Calu3 (cell line): ENCODE results near the gene CEPT1. TPM values are rescaled to one million over a fixed set of nuclear protein-coding genes. Genes with fewer than 3 reads are reported as not detected.
A peak's percentile ranks its signal among the peaks of the same experiment; 100 is the strongest.

Experiments used
- BruUV-seq: library from RNA; stranded (reverse); fragments of 400-500 nt; replicated peaks from 2 replicates; lab custom pipeline; 2021; lab: Mats Ljungman, UMichigan
- CTCF ChIA-PET: fragments of 300-600 bp; sonication (Branson Sonifier 250); formaldehyde crosslinking; loops from one replicate; lab custom pipeline; 2022; ENCODE audit warnings: antibody characterized with exemption; lab: Charles Lee
- DNase-seq: peaks from one replicate; pipeline ENCODE4 v3.0.0; 2022
- H3K27ac Mint-ChIP-seq: one replicate; pipeline ENCODE4 v1.8.0; 2022; ENCODE audit warnings: mixed read lengths; ENCODE audit not compliant: unreplicated experiment
- H3K27me3 Mint-ChIP-seq: one replicate; pipeline ENCODE4 v1.8.0; 2022; ENCODE audit warnings: mixed read lengths; ENCODE audit not compliant: unreplicated experiment
- H3K36me3 Mint-ChIP-seq: one replicate; pipeline ENCODE4 v1.8.0; 2022; ENCODE audit warnings: mild to moderate bottlenecking, moderate library complexity, mixed read lengths; ENCODE audit not compliant: insufficient read depth, unreplicated experiment
- H3K4me1 Mint-ChIP-seq: one replicate; pipeline ENCODE4 v1.8.0; 2022; ENCODE audit warnings: mild to moderate bottlenecking, low read depth, mixed read lengths; ENCODE audit not compliant: unreplicated experiment
- H3K4me3 Mint-ChIP-seq: one replicate; pipeline ENCODE4 v1.8.0; 2022; ENCODE audit warnings: mild to moderate bottlenecking, low read depth, moderate library complexity, mixed read lengths; ENCODE audit not compliant: unreplicated experiment
- H3K9me3 Mint-ChIP-seq: one replicate; pipeline ENCODE4 v1.8.0; 2022; ENCODE audit warnings: low read depth, mixed read lengths; ENCODE audit not compliant: unreplicated experiment
- intact Hi-C: fragments of 100-400 bp; cut with micrococcal nuclease; formaldehyde crosslinking; loops from one replicate; pipeline ENCODE4 v1.10.0; 2022; ENCODE audit not compliant: unreplicated experiment
- total RNA-seq: library from RNA; stranded (reverse); gene quantifications from 2 replicates; pipeline ENCODE4 v1.2.3, GENCODE V29; 2022
- TF ChIP-seq, protein P1 (sequence below): fragments of 200-600 bp; IDR thresholded peaks from one replicate; pipeline ENCODE4 v1.8.0; 2022; ENCODE audit warnings: antibody characterized with exemption; ENCODE audit not compliant: unreplicated experiment

The CEPT1 gene
- total RNA-seq, 1 experiment from 2014 or later, result 24.7 TPM

DNA sequence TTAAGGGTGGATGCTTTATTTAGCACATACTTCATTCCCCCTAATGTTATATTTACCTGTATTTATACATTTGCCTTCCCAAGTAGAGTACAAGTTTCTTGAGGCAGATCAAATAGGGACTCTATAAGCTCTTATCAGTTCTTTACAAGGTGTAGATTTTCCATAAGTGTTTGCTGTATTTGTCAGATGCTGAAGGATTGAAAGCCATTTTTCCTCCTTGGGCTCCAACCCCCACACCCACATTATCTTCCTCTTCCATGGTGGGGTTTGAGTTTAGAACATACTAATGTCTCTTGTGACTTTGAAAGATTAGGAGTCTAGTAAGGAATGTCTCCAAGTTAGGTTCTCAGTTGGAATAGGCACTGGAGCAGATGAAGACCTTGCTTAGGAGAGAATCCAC is 85.1 kb downstream of the CEPT1 start:
- no peaks in the 10 kb centered on the region for H3K9me3 Mint-ChIP-seq
- DNase-seq, result no peak
- no peaks in the 10 kb centered on the region for H3K36me3 Mint-ChIP-seq
- CTCF ChIA-PET, result no interaction called here
- H3K27me3 Mint-ChIP-seq, result no peaks in the 10 kb centered on the region
- no peak overlapping the region for H3K4me3 Mint-ChIP-seq
- intact Hi-C loops, result no loop called here
- TF ChIP-seq, protein P1, sequence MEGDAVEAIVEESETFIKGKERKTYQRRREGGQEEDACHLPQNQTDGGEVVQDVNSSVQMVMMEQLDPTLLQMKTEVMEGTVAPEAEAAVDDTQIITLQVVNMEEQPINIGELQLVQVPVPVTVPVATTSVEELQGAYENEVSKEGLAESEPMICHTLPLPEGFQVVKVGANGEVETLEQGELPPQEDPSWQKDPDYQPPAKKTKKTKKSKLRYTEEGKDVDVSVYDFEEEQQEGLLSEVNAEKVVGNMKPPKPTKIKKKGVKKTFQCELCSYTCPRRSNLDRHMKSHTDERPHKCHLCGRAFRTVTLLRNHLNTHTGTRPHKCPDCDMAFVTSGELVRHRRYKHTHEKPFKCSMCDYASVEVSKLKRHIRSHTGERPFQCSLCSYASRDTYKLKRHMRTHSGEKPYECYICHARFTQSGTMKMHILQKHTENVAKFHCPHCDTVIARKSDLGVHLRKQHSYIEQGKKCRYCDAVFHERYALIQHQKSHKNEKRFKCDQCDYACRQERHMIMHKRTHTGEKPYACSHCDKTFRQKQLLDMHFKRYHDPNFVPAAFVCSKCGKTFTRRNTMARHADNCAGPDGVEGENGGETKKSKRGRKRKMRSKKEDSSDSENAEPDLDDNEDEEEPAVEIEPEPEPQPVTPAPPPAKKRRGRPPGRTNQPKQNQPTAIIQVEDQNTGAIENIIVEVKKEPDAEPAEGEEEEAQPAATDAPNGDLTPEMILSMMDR, result no peak
- no TSS peak for BruUV-seq
- peaks cover 44% of the 10 kb centered on the region for H3K4me1 Mint-ChIP-seq
- H3K27ac Mint-ChIP-seq, result no peak overlapping the region

GRCh38 chr1:111225717-111226400 is 85.8 kb downstream of the CEPT1 start:
- intact Hi-C loops, result no loop called here
- Mint-ChIP-seq H3K36me3 (no peaks in the 10 kb centered on the region), H3K4me1 (peaks cover 46% of the 10 kb centered on the region), H3K27me3 (no peaks in the 10 kb centered on the region), H3K4me3 (no peak overlapping the region), H3K27ac (no peak overlapping the region), H3K9me3 (no peaks in the 10 kb centered on the region)
- no TSS peak for BruUV-seq
- CTCF ChIA-PET, result interaction anchor here (0.8 kb wide), 1 partner anchor 160 kb away, joined by 4 read pairs; no protein-coding TSS in a partner anchor
- no peak for DNase-seq
- TF ChIP-seq, protein P1, result no peak

- CTCF ChIA-PET, result no interaction called here
- no TSS peak for BruUV-seq
- H3K4me1 Mint-ChIP-seq, result peaks cover 34% of the 10 kb centered on the region
- TF ChIP-seq, protein P1, result no peak
- no peak for DNase-seq
- no peaks in the 10 kb centered on the region for H3K9me3 Mint-ChIP-seq
- no peak within 1 kb of the TSS for H3K27ac Mint-ChIP-seq
- no peaks in the 10 kb centered on the region for H3K27me3 Mint-ChIP-seq
- H3K4me3 Mint-ChIP-seq, result no peak within 1 kb of the TSS
- H3K36me3 Mint-ChIP-seq, result no peaks in the 10 kb centered on the region
- intact Hi-C loops, result no loop called here
Measured at GRCh38 chr1:111227434-111227833, 87.4 kb downstream of the CEPT1 start, which contains the start of gene CHI3L2. CHI3L2 (plus strand) TSS chr1:111227713; CDS start chr1:111227730, 17 bp downstream.

DNA sequence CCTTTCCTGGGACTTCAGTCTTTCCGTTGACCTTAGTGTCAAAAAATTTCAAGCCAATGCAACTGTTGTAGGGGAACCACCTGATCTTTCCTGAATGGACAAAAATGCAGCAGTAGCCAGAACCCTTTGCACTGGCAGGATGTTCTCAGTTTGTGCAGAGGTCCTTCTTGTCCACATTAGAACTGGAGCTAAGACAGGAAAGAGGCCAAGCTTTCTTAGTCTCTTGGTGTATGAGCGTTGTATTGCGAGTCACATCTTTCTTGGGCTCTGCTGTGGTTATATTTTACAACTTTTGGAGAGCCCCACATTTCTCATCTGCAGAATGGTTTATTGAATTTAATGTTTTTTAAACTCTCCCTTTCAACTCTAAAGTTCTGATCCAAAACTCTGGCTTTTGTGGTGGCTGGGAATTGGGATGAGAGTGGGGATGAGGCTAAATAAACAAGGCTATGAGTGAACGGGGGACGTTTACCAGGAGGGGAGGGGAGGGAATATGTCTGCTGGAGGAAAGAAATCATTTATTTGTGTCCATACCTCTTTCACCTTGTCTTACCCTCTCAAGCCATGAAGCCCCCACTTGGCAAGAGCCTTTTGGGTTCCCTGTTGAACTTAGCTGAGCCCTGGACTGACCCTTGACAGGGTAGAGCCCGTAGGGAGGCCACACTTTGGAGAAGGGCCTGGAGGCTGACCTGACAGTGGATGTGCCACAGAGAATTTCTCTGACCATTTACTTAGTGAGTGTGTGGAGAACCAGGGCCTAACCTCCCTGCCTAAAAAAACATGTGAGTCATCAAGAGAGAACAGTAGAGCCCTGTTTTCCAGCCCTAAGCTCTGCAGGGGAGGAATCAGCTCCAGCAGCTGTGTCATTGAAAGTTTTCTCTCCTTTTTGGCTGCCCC is 88.1 kb downstream of the CEPT1 start:
- peaks cover 27% of the 10 kb centered on the region for H3K4me1 Mint-ChIP-seq
- intact Hi-C loops, result no loop called here

More for the DNA sequence above, 88.1 kb downstream of the CEPT1 start:
- Mint-ChIP-seq H3K27ac (no peak overlapping the region), H3K27me3 (no peaks in the 10 kb centered on the region), H3K4me3 (no peak overlapping the region), H3K36me3 (no peaks in the 10 kb centered on the region), H3K9me3 (no peaks in the 10 kb centered on the region)
- no TSS peak for BruUV-seq
- peak; percentile 32 for DNase-seq
- TF ChIP-seq, protein P1, result no peak
- CTCF ChIA-PET, result interaction anchor here (0.6 to 1.3 kb wide), 6 partner anchors 9 to 430 kb away, joined by 3 to 4 read pairs (median 4); no protein-coding TSS in a partner anchor
